ENCODE results near the gene ZNF382.

DNA sequence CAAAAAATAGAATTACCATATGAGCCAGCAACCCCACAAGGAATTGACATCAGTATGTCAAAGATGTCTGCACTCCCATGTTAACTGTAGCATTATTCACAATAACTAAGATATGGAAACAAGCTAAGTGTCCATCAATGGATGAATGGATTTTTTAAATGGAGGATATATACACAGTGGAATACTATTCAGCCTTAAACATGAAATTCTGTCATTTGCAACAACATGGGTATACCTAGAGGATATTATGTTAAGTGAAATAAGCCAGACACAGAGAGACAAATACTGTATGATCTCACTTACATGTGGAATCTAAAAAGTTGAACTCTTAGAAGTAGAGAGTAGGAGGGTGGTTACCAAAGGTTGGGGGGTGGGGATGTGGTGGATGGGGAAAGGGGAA lies 74.3 kb downstream of the ZNF382 start:
- TF ChIP-seq, protein P1, sequence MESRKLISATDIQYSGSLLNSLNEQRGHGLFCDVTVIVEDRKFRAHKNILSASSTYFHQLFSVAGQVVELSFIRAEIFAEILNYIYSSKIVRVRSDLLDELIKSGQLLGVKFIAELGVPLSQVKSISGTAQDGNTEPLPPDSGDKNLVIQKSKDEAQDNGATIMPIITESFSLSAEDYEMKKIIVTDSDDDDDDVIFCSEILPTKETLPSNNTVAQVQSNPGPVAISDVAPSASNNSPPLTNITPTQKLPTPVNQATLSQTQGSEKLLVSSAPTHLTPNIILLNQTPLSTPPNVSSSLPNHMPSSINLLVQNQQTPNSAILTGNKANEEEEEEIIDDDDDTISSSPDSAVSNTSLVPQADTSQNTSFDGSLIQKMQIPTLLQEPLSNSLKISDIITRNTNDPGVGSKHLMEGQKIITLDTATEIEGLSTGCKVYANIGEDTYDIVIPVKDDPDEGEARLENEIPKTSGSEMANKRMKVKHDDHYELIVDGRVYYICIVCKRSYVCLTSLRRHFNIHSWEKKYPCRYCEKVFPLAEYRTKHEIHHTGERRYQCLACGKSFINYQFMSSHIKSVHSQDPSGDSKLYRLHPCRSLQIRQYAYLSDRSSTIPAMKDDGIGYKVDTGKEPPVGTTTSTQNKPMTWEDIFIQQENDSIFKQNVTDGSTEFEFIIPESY (IDR thresholded peaks at IDR 0.05; ENCODE audit: borderline replicate concordance, low read depth), result no peak
- TF ChIP-seq FOXM1 (IDR thresholded peaks at IDR 0.05; ENCODE audit: low read depth), result no peak
- no peak for TF ChIP-seq RXRA (IDR thresholded peaks at IDR 0.05; ENCODE audit: borderline replicate concordance, low read depth)
- no peak for TF ChIP-seq CTCF (IDR thresholded peaks at IDR 0.05)
- TF ChIP-seq RCOR1 (IDR thresholded peaks at IDR 0.05; ENCODE audit: low read length), result no peak
- TF ChIP-seq, protein P2, sequence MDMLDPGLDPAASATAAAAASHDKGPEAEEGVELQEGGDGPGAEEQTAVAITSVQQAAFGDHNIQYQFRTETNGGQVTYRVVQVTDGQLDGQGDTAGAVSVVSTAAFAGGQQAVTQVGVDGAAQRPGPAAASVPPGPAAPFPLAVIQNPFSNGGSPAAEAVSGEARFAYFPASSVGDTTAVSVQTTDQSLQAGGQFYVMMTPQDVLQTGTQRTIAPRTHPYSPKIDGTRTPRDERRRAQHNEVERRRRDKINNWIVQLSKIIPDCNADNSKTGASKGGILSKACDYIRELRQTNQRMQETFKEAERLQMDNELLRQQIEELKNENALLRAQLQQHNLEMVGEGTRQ (IDR thresholded peaks at IDR 0.05; ENCODE audit: borderline replicate concordance, low read depth, low read length), result no peak
- no peak for TF ChIP-seq GABPA (IDR thresholded peaks at IDR 0.05; ENCODE audit: low read depth)
- TF ChIP-seq EP300 (IDR thresholded peaks at IDR 0.05; ENCODE audit: borderline replicate concordance in 1 of 2, low read depth in 1 of 2, low read length in 1 of 2), result no peak
- no peak for TF ChIP-seq RAD21 (IDR thresholded peaks at IDR 0.05; ENCODE audit: low read length)
- TF ChIP-seq POLR2AphosphoS5 (IDR thresholded peaks at IDR 0.05; ENCODE audit: low read depth, low read length), result no peak
